ENCODE data around the gene SLC24A3.

DNA sequence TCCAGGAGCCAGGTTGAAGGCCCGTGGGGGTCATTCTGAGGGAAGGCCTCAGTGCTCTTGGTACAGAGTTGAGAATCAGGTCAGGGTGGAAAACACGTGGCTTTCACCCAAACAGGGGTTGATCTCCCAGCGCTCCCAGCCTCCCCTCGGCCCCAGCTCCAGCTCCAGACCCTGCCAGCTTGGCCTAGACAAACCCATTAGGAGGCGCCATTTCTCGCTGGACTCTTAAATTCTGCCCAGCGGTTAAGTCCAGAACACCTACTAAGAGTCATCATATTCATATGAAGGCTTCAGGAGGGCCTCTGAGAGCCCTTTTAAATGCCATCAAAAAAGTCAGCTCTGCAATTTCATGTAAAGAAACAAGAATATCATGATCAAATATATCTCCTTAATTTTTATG is 387.6 kb downstream of the SLC24A3 start:
- no peak for TF ChIP-seq EP300 (IDR thresholded peaks at IDR 0.05)
- TF ChIP-seq POLR2A (IDR thresholded peaks at IDR 0.05), result no peak

Measured in upper lobe of left lung (tissue), 4 donors.